ENCODE results near the gene MTMR12.
"Not testable (repeated sequence)": the region's sequence is repeated elsewhere in the genome, so short reads cannot be mapped to it uniquely, and the experiment has no call there.

- TF ChIP-seq EZH2phosphoT487 (IDR thresholded peaks at IDR 0.05; ENCODE audit: low read depth); CTCF (IDR thresholded peaks at IDR 0.05; ENCODE audit: low read depth, low read length): not testable (repeated sequence)
Observed at GRCh38 chr5:32214344-32214743, 98.4 kb downstream of the MTMR12 start.

Measured in OCI-LY3 (cell line).